Measurements from ENCODE around the gene CTF1.

CTF1 gene

GRCh38 chr16:30910427-30911029 lies 14.1 kb downstream of the CTF1 start:
- no peak for TF ChIP-seq CTCF (IDR thresholded peaks at IDR 0.05; ENCODE audit: borderline replicate concordance, control extremely low read depth, extremely low read depth, insufficient read depth, missing control alignments)
- in situ Hi-C loops (cut with MboI; ENCODE audit: low sequenced_read_pairs, unreplicated experiment): no loop called here
- DNase-seq (ENCODE audit: low spot score): no peak

- no peak for TF ChIP-seq CTCF (IDR thresholded peaks at IDR 0.05; ENCODE audit: borderline replicate concordance, control extremely low read depth, extremely low read depth, insufficient read depth, missing control alignments)
- in situ Hi-C loops (cut with MboI; ENCODE audit: low sequenced_read_pairs, unreplicated experiment): no loop called here
- no peak for DNase-seq (ENCODE audit: low spot score)
Measured at GRCh38 chr16:30912794-30913412, 16.5 kb downstream of the CTF1 start.

- DNase-seq (ENCODE audit: low spot score): no peak
- in situ Hi-C loops (cut with MboI; ENCODE audit: low sequenced_read_pairs, unreplicated experiment): no loop called here
- TF ChIP-seq CTCF (IDR thresholded peaks at IDR 0.05; ENCODE audit: borderline replicate concordance, control extremely low read depth, extremely low read depth, insufficient read depth, missing control alignments): no peak
Measured at GRCh38 chr16:30914830-30915229, 18.4 kb downstream of the CTF1 start.

- no peak for DNase-seq (ENCODE audit: low spot score)
- TF ChIP-seq CTCF (IDR thresholded peaks at IDR 0.05; ENCODE audit: borderline replicate concordance, control extremely low read depth, extremely low read depth, insufficient read depth, missing control alignments): no peak
- in situ Hi-C loops (cut with MboI; ENCODE audit: low sequenced_read_pairs, unreplicated experiment): no loop called here
Measured at GRCh38 chr16:30918614-30919013, 22.2 kb downstream of the CTF1 start.

GRCh38 chr16:30920891-30921290 lies 24.5 kb downstream of the CTF1 start:
- in situ Hi-C loops (cut with MboI; ENCODE audit: low sequenced_read_pairs, unreplicated experiment): no loop called here
- DNase-seq (ENCODE audit: low spot score): no peak
- no peak for TF ChIP-seq CTCF (IDR thresholded peaks at IDR 0.05; ENCODE audit: borderline replicate concordance, control extremely low read depth, extremely low read depth, insufficient read depth, missing control alignments)

GRCh38 chr16:30921459-30921747 lies 25.0 kb downstream of the CTF1 start:
- in situ Hi-C loops (cut with MboI; ENCODE audit: low sequenced_read_pairs, unreplicated experiment): no loop called here
- DNase-seq (ENCODE audit: low spot score): no peak
- TF ChIP-seq CTCF (IDR thresholded peaks at IDR 0.05; ENCODE audit: borderline replicate concordance, control extremely low read depth, extremely low read depth, insufficient read depth, missing control alignments): no peak

All from GM13976 (cell line).